Spleen (tissue), 7 donors: ENCODE results near the gene OLFML2B.

Experiments used
- CTCF ChIP-seq, 11 experiments: fragments of 200-600 bp in 7 of 11; fragments of 450-650 bp in 4 of 11; sonication (generic) in 4 of 11; IDR thresholded peaks in 8 of 11; conservative IDR thresholded peaks in 3 of 11; 1 replicate in 7 of 11; 2 replicates in 4 of 11; pipeline versions ENCODE4 v1.4.0 to v1.8.0; 2016 to 2021; ENCODE audit warnings: antibody characterized with exemption in 11 of 11, inconsistent platforms in 4 of 11, mild to moderate bottlenecking in 1 of 11
- POLR2A ChIP-seq, 3 donors: fragments of 450-650 bp; IDR thresholded peaks; one replicate each; pipeline ENCODE4 v1.5.1; 2017; ENCODE audit warnings: antibody characterized with exemption in 3 of 3, mild to moderate bottlenecking in 1 of 3
- POLR2AphosphoS5 ChIP-seq, 3 donors: sonication (generic); formaldehyde crosslinking; IDR thresholded peaks; one replicate each; pipeline ENCODE4 v1.5.1; 2017; ENCODE audit warnings: antibody characterized with exemption in 3 of 3
- donor health status: DM: no; HTN: no; CAD: no; lungs with moderate emphysema.
- donor health status: DM: no; HTN: no; CAD: no.
- donor health status: DM: no; HTN: no; CAD: no.

- TF ChIP-seq CTCF (IDR thresholded peaks at IDR 0.05 in 8 of 11, conservative IDR thresholded peaks at IDR 0.05 in 3 of 11) (no peak), POLR2AphosphoS5 (IDR thresholded peaks at IDR 0.05) (no peak), POLR2A (IDR thresholded peaks at IDR 0.05) (no peak)
These were observed 20.4 kb downstream of the OLFML2B start for GRCh38 chr1:162003061-162003829.
